Muscle layer of colon (tissue), 2 donors: ENCODE data around the gene RAB26.
"Not testable (repeated sequence)": the region's sequence is repeated elsewhere in the genome, so short reads cannot be mapped to it uniquely, and the experiment has no call there.

Experiments
- H3K27ac ChIP-seq: one replicate; pipeline ENCODE4 v1.7.0; 2013; ENCODE audit warnings: low read depth, mild to moderate bottlenecking, low read length, moderate library complexity
- H3K27me3 ChIP-seq, 2 donors: one replicate each; pipeline ENCODE4 v1.7.0; 2013; ENCODE audit warnings: low read length in 2 of 2, mild to moderate bottlenecking in 2 of 2; ENCODE audit not compliant: insufficient read depth in 2 of 2, control insufficient read depth in 1 of 2
- H3K36me3 ChIP-seq: one replicate; pipeline ENCODE4 v1.7.0; 2013; ENCODE audit warnings: mild to moderate bottlenecking, low read length; ENCODE audit not compliant: insufficient read depth
- H3K4me1 ChIP-seq: one replicate; pipeline ENCODE4 v1.7.0; 2013; ENCODE audit warnings: mild to moderate bottlenecking, low read length; ENCODE audit not compliant: insufficient read depth
- H3K4me3 ChIP-seq, 2 donors: one replicate each; pipeline ENCODE4 v1.7.0; 2013; ENCODE audit warnings: low read length in 2 of 2, low read depth in 1 of 2, mild to moderate bottlenecking in 1 of 2, moderate library complexity in 1 of 2
- H3K9ac ChIP-seq: one replicate; pipeline ENCODE4 v1.7.0; 2013; ENCODE audit warnings: low read length
- H3K9me3 ChIP-seq: one replicate; pipeline ENCODE4 v1.7.0; 2013; ENCODE audit warnings: mild to moderate bottlenecking, low read length
- donor health status: abdominal sarcoma.
- donor health status: Adenocarcinoma of cecum.

Gene RAB26

DNA sequence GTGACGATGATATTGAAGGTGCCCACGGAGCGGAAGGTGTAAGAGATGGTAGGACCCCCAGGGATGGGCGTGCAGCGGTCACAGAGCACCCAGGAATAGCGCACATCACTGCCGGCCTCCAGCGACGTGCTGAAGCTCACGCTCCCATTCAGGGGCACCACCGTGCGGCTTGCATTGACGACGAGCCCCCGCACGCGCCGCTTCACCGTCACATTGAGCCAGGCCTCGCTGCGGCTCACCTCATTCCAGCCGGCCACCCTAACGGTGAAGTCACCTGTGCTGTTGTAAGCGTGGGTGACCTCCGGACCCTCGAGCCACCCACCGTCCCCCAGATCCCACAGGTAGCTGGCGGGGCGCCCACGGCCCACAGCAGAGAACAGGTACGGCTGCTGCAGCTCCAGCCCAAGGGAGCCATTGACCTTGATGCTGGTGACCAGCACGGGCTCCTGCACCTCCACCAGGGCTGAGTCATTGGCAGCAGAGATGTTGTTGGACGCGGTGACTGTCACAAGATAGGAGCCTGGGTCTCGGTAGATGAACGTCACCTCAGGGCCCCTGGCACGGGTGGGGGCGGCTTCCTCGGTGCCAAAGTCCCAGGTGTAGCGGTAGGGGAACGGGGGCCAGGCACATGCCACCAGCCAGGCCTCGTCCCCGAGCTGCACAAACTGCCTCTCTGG lies 38.0 kb upstream of the RAB26 start:
- H3K27me3 ChIP-seq, H3K4me1 ChIP-seq, H3K36me3 ChIP-seq, H3K9ac ChIP-seq, H3K9me3 ChIP-seq, H3K4me3 ChIP-seq, H3K27ac ChIP-seq: not testable (repeated sequence)

- H3K4me1 ChIP-seq, H3K27ac ChIP-seq, H3K9ac ChIP-seq, H3K4me3 ChIP-seq, H3K9me3 ChIP-seq, H3K36me3 ChIP-seq, H3K27me3 ChIP-seq: not testable (repeated sequence)
Observed at GRCh38 chr16:2111009-2111353, 37.4 kb upstream of the RAB26 start.

- not testable (repeated sequence) for H3K4me1 ChIP-seq, H3K9ac ChIP-seq, H3K9me3 ChIP-seq, H3K4me3 ChIP-seq, H3K27ac ChIP-seq, H3K36me3 ChIP-seq, H3K27me3 ChIP-seq
Observed at GRCh38 chr16:2111412-2112335, 36.8 kb upstream of the RAB26 start.

DNA sequence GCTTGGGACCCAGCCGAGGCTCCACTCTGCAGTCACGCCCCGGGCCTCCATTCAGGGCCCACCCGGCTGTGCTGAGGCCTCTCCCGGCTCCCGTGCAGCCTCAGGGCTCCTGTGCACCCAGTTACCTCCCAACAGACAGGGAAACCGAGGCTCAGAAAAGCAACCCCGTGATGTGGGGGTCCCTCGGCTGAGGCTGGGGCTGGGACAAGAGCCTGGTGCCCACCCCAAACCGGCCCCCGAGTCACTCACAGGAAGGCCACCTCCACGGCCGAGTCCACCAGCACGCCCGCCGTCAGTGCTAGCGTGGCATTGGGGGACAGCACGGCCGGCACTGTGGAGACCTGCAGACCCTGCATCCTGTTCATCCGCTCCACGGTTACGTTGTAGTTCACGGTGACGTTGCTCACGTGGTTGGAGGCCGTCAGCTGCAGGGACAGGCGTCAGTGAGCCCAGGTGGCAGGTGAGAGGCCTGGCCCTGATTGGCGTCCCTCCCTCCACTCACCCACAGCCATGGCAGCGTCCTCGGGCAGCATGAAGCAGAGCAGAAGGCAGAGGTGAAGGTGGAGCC lies 35.8 kb upstream of the RAB26 start:
- H3K36me3 ChIP-seq, H3K27me3 ChIP-seq, H3K27ac ChIP-seq: not testable (repeated sequence)

GRCh38 chr16:2114225-2114624 lies 34.2 kb upstream of the RAB26 start:
- H3K36me3 ChIP-seq, H3K27ac ChIP-seq, H3K4me3 ChIP-seq, H3K4me1 ChIP-seq, H3K9ac ChIP-seq, H3K9me3 ChIP-seq, H3K27me3 ChIP-seq: not testable (repeated sequence)

More for the DNA sequence above, 35.8 kb upstream of the RAB26 start:
- not testable (repeated sequence) for H3K9ac ChIP-seq, H3K9me3 ChIP-seq, H3K4me3 ChIP-seq, H3K4me1 ChIP-seq

GRCh38 chr16:2114885-2115590 lies 33.4 kb upstream of the RAB26 start:
- H3K9me3 ChIP-seq, H3K4me1 ChIP-seq, H3K27me3 ChIP-seq, H3K9ac ChIP-seq, H3K36me3 ChIP-seq, H3K27ac ChIP-seq, H3K4me3 ChIP-seq: not testable (repeated sequence)

DNA sequence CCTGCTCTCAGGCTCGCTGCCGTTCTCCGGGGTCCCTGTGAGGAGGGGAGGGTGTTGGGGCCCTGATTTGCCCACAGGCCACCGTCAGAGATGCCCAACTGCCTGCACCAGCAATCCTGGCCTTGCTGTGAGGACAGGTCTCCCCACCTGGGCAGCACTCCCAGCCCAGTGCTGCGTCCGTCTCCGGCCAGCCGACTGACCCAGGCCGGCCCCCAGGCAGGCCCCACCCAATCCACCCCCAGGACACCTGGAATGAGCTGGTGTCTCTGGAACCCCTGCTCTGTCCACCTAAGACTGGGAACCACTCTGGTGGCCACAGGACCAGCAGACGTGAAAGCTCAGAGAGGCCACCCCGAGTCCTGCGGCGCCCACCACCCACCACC lies 32.8 kb upstream of the RAB26 start:
- no peaks in the 10 kb centered on the region for H3K36me3 ChIP-seq
- H3K4me1 ChIP-seq = peaks cover 4% of the 10 kb centered on the region
- H3K9ac ChIP-seq = no peak overlapping the region
- H3K27ac ChIP-seq = no peak overlapping the region
- H3K27me3 ChIP-seq = no peaks in the 10 kb centered on the region
- no peak overlapping the region for H3K4me3 ChIP-seq
- no peaks in the 10 kb centered on the region for H3K9me3 ChIP-seq

GRCh38 chr16:2116428-2116827 lies 32.0 kb upstream of the RAB26 start:
- H3K27ac ChIP-seq, H3K9me3 ChIP-seq, H3K27me3 ChIP-seq, H3K36me3 ChIP-seq, H3K9ac ChIP-seq, H3K4me3 ChIP-seq, H3K4me1 ChIP-seq: not testable (repeated sequence)

DNA sequence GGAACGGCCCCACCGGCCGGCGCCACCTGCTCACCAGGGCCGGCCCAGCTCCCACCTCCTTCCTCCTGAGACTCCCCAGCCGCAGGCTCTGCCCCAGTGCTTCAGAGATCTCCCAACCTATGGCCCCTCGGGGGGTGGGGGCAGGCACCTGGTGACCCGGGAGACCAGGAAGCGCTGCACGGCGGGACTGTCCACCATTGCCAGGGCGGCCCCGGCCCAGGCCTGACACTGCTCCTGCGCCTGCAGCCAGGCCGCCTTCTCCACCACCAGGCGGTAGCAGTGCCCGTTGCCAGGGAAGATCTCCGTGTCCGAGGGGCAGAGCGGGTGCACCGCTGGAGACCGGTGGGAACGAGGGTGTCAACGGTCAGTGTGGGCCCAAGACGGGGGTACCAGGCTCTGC lies 31.1 kb upstream of the RAB26 start:
- not testable (repeated sequence) for H3K9ac ChIP-seq, H3K27me3 ChIP-seq, H3K27ac ChIP-seq, H3K4me1 ChIP-seq, H3K4me3 ChIP-seq, H3K36me3 ChIP-seq, H3K9me3 ChIP-seq

DNA sequence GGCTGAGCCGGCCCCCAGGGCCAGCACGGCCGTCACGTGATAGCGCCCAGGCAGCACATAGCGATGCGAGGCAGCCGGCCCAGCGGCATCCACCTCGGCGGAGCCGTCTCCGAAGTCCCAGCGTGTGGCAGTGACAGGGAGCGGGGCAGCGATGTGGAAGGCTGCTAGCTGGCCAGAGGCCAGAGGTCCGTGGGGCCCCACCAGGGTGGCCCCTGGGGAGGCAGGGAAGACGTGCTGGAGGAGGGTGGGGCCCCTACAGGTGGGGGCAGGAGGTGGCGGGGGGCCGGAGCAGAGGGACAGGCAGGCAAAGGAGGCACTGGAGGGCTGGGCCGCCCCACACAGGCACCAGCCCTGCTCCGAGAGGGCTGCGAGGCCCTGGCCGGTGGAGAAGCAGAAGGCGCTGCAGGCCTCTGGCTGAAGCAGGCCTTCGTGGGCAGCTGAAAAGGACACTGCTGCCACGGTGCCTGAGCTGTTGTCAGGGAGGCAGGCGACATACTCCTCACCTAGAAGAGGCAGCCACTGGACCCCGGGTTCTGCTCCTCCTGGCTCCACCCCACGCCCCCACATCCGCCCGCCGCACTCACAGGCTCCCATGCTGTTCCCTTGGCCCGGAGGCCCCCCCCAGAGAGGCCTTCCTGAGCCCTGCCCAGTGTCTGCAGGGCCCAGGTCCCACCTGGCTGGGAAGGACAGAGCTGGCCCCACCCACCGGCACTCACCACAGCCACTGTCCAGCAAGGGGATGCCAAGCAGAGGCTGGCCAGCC lies 30.3 kb upstream of the RAB26 start:
- not testable (repeated sequence) for H3K4me3 ChIP-seq, H3K36me3 ChIP-seq, H3K27me3 ChIP-seq, H3K9ac ChIP-seq, H3K9me3 ChIP-seq, H3K27ac ChIP-seq
- peaks cover 10% of the 10 kb centered on the region for H3K4me1 ChIP-seq

DNA sequence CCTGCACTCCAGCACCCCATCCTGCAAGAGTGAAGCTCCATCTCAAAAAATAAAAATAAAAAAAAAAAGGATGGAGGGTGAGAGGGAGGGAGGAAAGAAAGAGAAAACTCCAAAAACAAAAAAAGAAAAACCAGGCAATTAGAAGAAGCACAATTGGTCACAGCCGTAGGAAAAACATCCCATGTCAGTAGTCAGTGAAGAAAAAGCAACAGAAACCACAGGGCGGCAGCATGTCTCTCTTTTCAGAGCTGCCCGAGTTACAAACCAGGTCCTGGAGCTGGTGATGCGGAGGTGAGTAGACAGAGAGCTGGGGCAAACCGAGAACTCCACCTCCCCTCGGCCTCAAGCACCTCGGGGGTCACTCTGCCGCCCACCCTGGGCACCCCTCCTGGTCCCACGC lies 27.1 kb upstream of the RAB26 start:
- not testable (repeated sequence) for H3K27me3 ChIP-seq, H3K36me3 ChIP-seq, H3K9me3 ChIP-seq, H3K4me3 ChIP-seq
- Histone ChIP-seq H3K4me1 (peaks cover 16% of the 10 kb centered on the region), H3K9ac (peak overlapping the region; percentile 33), H3K27ac (peak overlapping the region; percentile 93)
